ENCODE data around the gene SLC4A1AP.
A peak's percentile ranks its signal among the peaks of the same experiment; 100 is the strongest.
"Not testable (repeated sequence)": the region's sequence is repeated elsewhere in the genome, so short reads cannot be mapped to it uniquely, and the experiment has no call there.

SLC4A1AP gene

GRCh38 chr2:27667446-27667845 lies 3.8 kb downstream of the SLC4A1AP start:
- H3K4me3 ChIP-seq (ENCODE audit: low read depth, low read length): no peak overlapping the region
- no peak for TF ChIP-seq CTCF (IDR thresholded peaks at IDR 0.05; ENCODE audit: insufficient read depth, low read depth, low read length, missing control alignments)
- no peak for DNase-seq (ENCODE audit: low read depth)

GRCh38 chr2:27671235-27671634 lies 7.5 kb downstream of the SLC4A1AP start:
- DNase-seq (ENCODE audit: low read depth): no peak
- H3K4me3 ChIP-seq (ENCODE audit: low read depth, low read length): no peak overlapping the region
- no peak for TF ChIP-seq CTCF (IDR thresholded peaks at IDR 0.05; ENCODE audit: insufficient read depth, low read depth, low read length, missing control alignments)

- no peak overlapping the region for H3K4me3 ChIP-seq (ENCODE audit: low read depth, low read length)
- no peak for TF ChIP-seq CTCF (IDR thresholded peaks at IDR 0.05; ENCODE audit: insufficient read depth, low read depth, low read length, missing control alignments)
- DNase-seq (ENCODE audit: low read depth): no peak
Measured at GRCh38 chr2:27672723-27673486, 9.2 kb downstream of the SLC4A1AP start.

GRCh38 chr2:27680571-27680970 lies 16.9 kb downstream of the SLC4A1AP start:
- H3K4me3 ChIP-seq (ENCODE audit: low read depth, low read length): no peak overlapping the region
- no peak for TF ChIP-seq CTCF (IDR thresholded peaks at IDR 0.05; ENCODE audit: insufficient read depth, low read depth, low read length, missing control alignments)
- DNase-seq (ENCODE audit: low read depth): no peak

- no peak for TF ChIP-seq CTCF (IDR thresholded peaks at IDR 0.05; ENCODE audit: insufficient read depth, low read depth, low read length, missing control alignments)
- H3K4me3 ChIP-seq (ENCODE audit: low read depth, low read length): no peak overlapping the region
- no peak for DNase-seq (ENCODE audit: low read depth)
Measured at GRCh38 chr2:27681841-27682240, 18.2 kb downstream of the SLC4A1AP start.

GRCh38 chr2:27682334-27682771 lies 18.7 kb downstream of the SLC4A1AP start:
- not testable (repeated sequence) for DNase-seq (ENCODE audit: low read depth); H3K4me3 ChIP-seq (ENCODE audit: low read depth, low read length)

- H3K4me3 ChIP-seq (ENCODE audit: low read depth, low read length): no peak overlapping the region
- DNase-seq (ENCODE audit: low read depth): peak; percentile 94
- peak; percentile 97 for TF ChIP-seq CTCF (IDR thresholded peaks at IDR 0.05; ENCODE audit: insufficient read depth, low read depth, low read length, missing control alignments)
Measured at GRCh38 chr2:27683390-27684071, 19.8 kb downstream of the SLC4A1AP start.

GRCh38 chr2:27685006-27685405 lies 21.3 kb downstream of the SLC4A1AP start:
- not testable (repeated sequence) for DNase-seq (ENCODE audit: low read depth); H3K4me3 ChIP-seq (ENCODE audit: low read depth, low read length)
